Loucy (cell line): Measurements from ENCODE around the gene TRANK1.

Experiments
- H2AFZ ChIP-seq: fragments of 200-600 bp; sonication (generic); 2 replicates; pipeline ENCODE4 v1.6.0; 2016; ENCODE audit warnings: antibody characterized with exemption, mild to moderate bottlenecking, low read length, moderate library complexity
- H3F3A ChIP-seq: fragments of 200-600 bp; 2 replicates; pipeline ENCODE4 v1.6.0; 2016; ENCODE audit warnings: antibody characterized with exemption, low read depth, mild to moderate bottlenecking
- H3K27me3 ChIP-seq: fragments of 200-600 bp; sonication (generic); 2 replicates; pipeline ENCODE4 v1.6.1; 2014; ENCODE audit warnings: low read length, mild to moderate bottlenecking; ENCODE audit not compliant: insufficient read depth, poor library complexity, severe bottlenecking
- H3K36me3 ChIP-seq: fragments of 200-600 bp; sonication (generic); 2 replicates; pipeline ENCODE4 v1.6.1; 2016; ENCODE audit warnings: low read length; ENCODE audit not compliant: insufficient read depth
- H3K4me1 ChIP-seq: fragments of 200-600 bp; sonication (generic); 2 replicates; pipeline ENCODE4 v1.5.1; 2014; ENCODE audit warnings: low read length, mild to moderate bottlenecking; ENCODE audit not compliant: insufficient read depth, poor library complexity, severe bottlenecking
- H3K4me2 ChIP-seq: fragments of 200-600 bp; sonication (generic); 2 replicates; pipeline ENCODE4 v1.6.0; 2014; ENCODE audit warnings: antibody characterized with exemption, low read length, low read depth, mild to moderate bottlenecking; ENCODE audit not compliant: poor library complexity, severe bottlenecking
- H3K4me3 ChIP-seq: fragments of 200-600 bp; sonication (generic); 2 replicates; pipeline ENCODE4 v1.5.1; 2014; ENCODE audit warnings: low read length, mild to moderate bottlenecking, mixed read lengths; ENCODE audit not compliant: poor library complexity, severe bottlenecking
- H3K79me2 ChIP-seq: fragments of 200-600 bp; sonication (generic); 2 replicates; pipeline ENCODE4 v1.6.1; 2014; ENCODE audit warnings: low read length; ENCODE audit not compliant: insufficient read depth
- H3K9ac ChIP-seq: fragments of 200-600 bp; sonication (generic); 2 replicates; pipeline ENCODE4 v1.6.0; 2014; ENCODE audit warnings: mild to moderate bottlenecking, low read depth, low read length, moderate library complexity; ENCODE audit not compliant: poor library complexity, severe bottlenecking
- H3K9me2 ChIP-seq: fragments of 200-600 bp; sonication (generic); replicated peaks from 2 replicates; pipeline ENCODE4 v1.6.1; 2016; ENCODE audit warnings: low read depth, low read length, mixed read lengths
- H3K9me3 ChIP-seq: fragments of 200-600 bp; sonication (generic); 2 replicates; pipeline ENCODE4 v1.6.1; 2014; ENCODE audit warnings: mild to moderate bottlenecking, antibody characterized with exemption, low read length, low read depth; ENCODE audit not compliant: insufficient read depth
- H4K20me1 ChIP-seq: fragments of 200-600 bp; sonication (generic); 2 replicates; pipeline ENCODE4 v1.6.0; 2014; ENCODE audit warnings: antibody characterized with exemption, low read length, mild to moderate bottlenecking; ENCODE audit not compliant: insufficient read depth, poor library complexity, severe bottlenecking
- EZH2phosphoT487 ChIP-seq: fragments of 200-600 bp; IDR thresholded peaks from 2 replicates; pipeline ENCODE4 v1.6.1; 2018; ENCODE audit warnings: antibody characterized with exemption, mild to moderate bottlenecking, moderate library complexity, borderline replicate concordance
- TF ChIP-seq, protein P1 (sequence below): fragments of 200-600 bp; sonication (generic); conservative IDR thresholded peaks from 2 replicates; pipeline ENCODE4 v1.5.1; 2014; ENCODE audit warnings: mild to moderate bottlenecking, antibody characterized with exemption, low read length

The TRANK1 gene

DNA sequence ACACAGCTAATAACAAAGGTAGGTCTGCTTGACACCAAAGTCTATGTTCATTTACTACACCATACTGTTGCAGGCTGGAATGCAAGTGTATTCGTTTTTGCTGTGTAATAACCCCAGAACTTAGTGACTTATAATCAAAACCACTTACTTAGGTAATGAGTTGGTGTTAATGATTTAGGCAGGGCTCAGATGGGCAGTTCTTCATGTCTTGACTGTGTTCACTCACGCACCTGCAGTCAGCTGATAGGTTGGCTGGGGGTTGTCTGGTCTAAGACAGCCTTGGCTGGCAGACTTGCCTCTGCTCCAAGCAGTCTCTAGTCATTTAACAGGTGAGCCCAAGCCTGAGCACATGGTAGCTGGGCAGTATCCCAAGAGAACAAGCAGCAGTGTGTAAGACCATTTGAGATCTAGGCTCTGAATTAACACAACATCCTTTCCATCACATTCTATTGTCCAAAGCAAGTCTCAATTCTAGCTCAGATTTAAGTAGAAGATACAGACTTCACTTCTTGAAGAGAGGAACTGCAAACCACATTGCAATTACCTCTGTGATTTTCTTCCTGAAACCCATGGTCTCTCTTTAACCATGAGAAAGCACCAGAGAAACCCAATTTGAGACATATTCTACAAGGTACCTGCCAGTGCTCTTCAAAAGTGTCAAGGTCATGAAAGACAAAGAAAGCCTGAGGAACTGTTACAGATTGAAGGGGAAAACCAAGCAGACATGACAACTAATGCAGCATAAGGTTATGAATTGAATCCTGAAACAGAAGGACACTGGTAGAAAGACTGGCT, 167.2 kb downstream of the TRANK1 start:
- Histone ChIP-seq H3K4me1 (no peaks in the 10 kb centered on the region), H3K27me3 (no peaks in the 10 kb centered on the region), H3K4me2 (no peak overlapping the region), H3K79me2 (no peaks in the 10 kb centered on the region), H3K9ac (no peak overlapping the region), H2AFZ (no peak overlapping the region), H3K4me3 (no peak overlapping the region), H3K9me2 (no peaks in the 10 kb centered on the region), H3F3A (no peaks in the 10 kb centered on the region), H4K20me1 (no peaks in the 10 kb centered on the region), H3K36me3 (no peaks in the 10 kb centered on the region), H3K9me3 (no peaks in the 10 kb centered on the region)
- no peak for TF ChIP-seq EZH2phosphoT487
- TF ChIP-seq, protein P1, sequence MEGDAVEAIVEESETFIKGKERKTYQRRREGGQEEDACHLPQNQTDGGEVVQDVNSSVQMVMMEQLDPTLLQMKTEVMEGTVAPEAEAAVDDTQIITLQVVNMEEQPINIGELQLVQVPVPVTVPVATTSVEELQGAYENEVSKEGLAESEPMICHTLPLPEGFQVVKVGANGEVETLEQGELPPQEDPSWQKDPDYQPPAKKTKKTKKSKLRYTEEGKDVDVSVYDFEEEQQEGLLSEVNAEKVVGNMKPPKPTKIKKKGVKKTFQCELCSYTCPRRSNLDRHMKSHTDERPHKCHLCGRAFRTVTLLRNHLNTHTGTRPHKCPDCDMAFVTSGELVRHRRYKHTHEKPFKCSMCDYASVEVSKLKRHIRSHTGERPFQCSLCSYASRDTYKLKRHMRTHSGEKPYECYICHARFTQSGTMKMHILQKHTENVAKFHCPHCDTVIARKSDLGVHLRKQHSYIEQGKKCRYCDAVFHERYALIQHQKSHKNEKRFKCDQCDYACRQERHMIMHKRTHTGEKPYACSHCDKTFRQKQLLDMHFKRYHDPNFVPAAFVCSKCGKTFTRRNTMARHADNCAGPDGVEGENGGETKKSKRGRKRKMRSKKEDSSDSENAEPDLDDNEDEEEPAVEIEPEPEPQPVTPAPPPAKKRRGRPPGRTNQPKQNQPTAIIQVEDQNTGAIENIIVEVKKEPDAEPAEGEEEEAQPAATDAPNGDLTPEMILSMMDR: no peak
